Measurements from ENCODE around the gene CCNT1.
A peak's percentile ranks its signal among the peaks of the same experiment; 100 is the strongest.
"Not testable (repeated sequence)": the region's sequence is repeated elsewhere in the genome, so short reads cannot be mapped to it uniquely, and the experiment has no call there.

Gene CCNT1

DNA sequence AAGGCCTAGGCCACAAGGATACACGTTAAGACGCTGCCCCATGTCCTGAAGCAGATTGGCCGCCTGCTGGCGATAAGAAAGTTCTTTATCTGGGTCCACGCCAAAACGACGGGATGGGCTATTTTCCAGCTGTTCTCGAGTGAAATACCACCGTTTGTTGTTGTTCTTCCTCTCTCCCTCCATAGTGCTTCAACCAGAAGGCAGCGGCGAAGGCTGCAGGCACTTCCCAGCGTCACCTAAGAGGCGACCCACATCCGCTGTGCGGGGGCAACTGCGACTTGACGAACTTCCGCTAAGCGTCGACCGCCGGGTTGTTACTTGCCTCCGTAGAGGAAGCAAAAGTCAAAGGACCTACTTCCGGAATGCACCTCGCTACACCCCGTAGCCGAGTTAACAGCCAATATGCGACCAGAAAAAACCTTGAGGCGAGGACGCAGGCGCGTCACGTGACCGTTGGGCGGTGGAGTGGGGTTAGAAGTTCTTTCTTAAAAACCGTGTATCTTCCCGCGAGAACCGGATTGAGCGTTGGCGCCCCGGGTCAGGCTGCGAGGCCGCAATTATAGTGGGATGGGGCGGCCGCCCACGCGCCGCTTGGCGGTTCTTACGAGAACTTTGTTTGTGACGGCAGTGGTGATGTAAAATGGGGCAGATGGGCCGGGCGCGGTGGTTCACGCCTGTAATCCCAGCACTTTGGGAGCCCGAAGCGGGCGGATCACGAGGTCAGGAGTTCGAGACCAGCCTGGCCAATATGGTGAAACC lies at the start of gene CCNT1:
CCNT1 (minus strand) TSS at position 215 of the 759 bp plus-strand sequence; CDS start at position 183, 32 bp downstream.
- peak; percentile 100 for DNase-seq

DNA sequence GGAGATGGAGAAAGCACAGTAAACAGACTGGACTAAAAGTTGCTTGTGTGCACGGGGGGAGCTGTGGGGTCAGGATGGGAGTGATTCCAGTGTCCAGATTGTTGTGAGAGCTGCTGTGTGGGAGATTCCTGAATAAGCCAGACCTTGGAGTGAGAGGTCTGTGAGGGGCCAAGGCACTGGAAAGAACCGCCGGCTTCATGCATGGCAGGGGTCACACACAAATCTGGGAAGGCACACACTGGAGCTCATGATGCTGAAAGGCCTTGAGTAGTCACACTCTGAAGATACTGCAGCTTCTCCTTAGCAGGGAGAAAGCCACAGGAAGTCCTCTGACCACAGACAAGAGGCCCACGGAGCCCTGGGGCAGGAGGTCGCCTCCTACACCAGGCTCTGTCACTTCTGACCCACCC lies 49.3 kb upstream of the CCNT1 start:
- DNase-seq: peak; percentile 33

- DNase-seq: no peak
These were observed 48.0 kb upstream of the CCNT1 start for GRCh38 chr12:48764521-48764920.

DNA sequence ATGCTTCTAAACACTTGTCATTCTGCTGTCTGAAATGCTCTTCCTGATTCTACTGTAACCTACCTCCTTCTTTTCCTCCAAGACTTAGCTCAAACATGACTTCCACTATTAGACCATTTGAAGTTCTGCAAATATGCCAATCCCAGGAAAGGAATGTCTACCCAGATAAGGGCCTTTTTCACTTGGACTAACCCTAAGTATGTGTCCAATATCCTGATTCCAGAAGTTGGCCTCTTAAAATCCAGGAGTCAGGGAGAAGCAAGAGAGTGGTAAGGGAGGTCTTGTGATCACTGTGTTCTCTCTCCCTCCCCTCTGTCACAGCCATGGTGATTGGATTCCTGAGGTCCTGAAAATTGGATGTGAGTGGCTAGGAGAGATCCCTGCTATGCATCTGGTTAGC lies 42.2 kb upstream of the CCNT1 start:
- no peak for DNase-seq

GRCh38 chr12:48758186-48758585 lies 41.7 kb upstream of the CCNT1 start:
- no peak for DNase-seq

DNA sequence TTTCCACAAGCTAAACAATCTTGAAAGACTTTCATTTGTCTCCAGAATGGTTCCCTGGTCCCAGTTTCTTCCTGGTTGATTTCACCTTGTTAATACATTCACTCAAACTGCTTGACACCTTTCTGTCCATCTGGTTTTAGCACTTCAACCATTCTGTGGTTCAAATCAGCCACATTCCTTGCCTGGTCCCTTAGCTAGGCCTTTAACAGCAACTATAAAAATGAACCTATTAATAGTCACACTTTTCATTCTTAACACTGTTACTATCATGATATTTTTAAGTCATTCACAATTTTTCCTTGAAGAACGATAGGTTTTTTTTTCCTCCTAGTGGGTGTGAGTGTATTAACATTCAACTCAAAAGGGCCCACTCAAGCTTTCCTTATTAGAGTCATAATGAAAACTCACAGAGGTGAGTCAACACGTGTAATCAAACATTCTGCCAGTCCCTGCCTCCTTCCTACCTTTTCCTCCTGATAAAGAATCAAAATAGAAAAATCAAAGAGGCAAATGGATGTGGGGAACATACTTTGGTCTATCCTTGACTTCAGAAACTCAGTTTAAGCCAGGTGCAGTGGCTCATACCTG lies 34.4 kb upstream of the CCNT1 start:
- no peak for DNase-seq

DNA sequence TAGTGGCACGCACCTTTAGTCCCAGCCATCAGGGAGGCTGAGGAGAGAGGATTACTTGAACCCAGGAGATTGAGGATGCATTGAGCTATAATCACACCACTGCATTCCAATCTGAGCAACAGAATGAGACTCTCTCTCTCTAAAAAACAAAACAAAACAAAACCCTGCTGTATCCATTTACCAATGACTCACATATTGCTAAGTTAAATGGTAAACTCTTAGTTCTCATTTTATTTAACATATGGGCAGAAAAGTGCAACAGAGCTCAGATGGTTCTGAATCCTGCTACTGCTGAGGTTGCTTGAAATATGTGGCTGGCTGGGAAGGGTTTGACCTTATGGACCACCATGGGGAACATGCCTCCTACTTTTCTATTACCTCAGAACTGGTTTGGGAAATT lies 33.7 kb upstream of the CCNT1 start:
- DNase-seq: no peak

- DNase-seq: no peak
These were observed 27.9 kb upstream of the CCNT1 start for GRCh38 chr12:48744251-48745008.

GRCh38 chr12:48739618-48740269 lies 23.2 kb upstream of the CCNT1 start:
- no peak for DNase-seq

GRCh38 chr12:48736456-48736855 lies 19.9 kb upstream of the CCNT1 start:
- no peak for DNase-seq

- no peak for DNase-seq
These were observed 12.3 kb upstream of the CCNT1 start for GRCh38 chr12:48728807-48729206.

DNA sequence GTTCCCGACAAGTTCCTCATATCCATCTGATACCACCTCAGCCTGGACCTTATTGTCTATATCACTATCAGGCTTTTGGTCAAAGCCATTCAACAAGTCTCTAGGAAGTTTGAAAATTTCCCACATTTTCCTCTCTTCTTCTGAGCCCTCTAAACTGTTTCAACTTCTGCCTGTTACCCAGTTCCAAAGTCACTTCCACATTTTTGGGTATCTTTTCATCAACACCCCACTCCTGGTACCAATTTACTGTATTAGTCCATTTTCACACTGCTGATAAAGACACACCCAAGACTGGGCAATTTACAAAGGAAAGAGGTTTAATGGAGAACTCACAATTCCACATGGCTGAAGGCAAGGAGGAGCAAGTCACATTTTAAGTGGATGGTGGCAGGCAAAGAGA lies 4.2 kb upstream of the CCNT1 start:
- DNase-seq: not testable (repeated sequence)

DNA sequence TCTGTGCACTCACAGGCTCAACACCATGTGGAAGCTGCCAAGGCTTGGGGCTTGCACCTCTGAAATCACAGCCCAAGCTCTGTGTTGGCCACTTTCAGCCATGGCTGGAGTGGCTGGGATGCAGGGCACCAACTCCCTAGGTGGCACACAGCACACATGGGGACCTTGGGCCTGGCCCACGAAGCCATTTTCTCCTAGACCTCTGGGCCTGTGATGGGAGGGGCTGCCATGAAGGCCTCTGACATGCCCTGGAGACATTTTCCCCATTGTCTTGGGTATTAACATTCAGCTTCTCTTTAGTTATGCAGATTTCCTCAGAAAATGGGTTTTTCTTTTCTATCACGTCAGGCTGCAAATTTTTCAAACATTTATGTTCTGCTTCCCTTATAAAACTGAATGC lies 3.7 kb upstream of the CCNT1 start:
- DNase-seq: not testable (repeated sequence)

DNA sequence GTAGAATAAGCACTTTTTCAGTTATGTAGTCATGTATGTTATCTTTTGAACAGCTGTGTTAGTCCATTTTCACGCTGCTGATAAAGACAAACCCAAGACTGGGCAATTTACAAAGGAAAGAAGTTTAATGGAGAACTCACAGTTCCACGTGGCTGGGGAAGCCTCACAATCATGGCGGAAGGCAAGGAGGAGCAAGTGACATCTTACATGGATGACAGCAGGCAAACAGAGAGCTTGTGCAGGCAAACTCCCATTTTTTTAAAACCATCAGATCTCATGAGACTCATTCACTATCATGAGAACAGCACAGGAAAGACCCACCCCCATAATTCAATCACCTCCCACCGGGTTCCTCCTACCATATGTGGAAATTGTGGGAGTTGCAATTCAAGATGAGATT lies 2.5 kb upstream of the CCNT1 start:
- DNase-seq: not testable (repeated sequence)

GRCh38 chr12:48717252-48717695 lies 767 bp upstream of the CCNT1 start:
- DNase-seq: no peak

DNA sequence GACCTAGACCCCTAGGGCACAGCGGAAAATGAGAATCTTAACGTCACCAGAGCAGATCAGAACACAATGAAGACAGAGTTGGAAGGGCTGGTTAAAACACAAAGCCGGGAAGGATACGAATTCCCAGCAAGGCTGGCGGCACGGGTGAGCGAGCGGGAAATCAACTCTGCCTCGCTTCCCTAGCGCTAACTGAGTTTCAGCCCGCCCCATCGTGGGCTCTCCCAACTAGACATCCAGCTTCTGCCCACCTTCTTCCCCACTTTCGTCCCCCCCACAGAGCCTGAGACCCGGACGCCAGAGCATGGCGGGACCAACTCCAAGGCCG lies 377 bp downstream of the CCNT1 start:
- DNase-seq: no peak

GRCh38 chr12:48712209-48712608 lies 4.3 kb downstream of the CCNT1 start:
- DNase-seq: no peak

DNA sequence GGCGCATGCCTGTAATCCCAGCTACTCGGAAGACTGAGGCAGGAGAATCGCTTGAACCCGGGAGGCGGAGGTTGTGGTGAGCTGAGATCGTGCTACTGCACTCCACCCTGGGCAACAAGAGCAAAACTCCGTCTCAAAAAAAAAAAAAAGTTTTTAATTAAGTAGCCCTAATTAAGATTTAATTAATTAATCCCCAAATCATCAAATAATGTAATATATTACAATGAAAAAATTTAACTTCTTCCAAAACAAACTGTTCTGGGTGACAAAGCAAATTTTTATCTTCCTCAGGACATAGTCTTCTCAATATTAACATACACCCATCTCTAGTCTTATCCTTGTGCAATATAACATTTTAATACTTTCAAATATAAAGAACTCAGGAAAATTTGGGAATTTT lies 17.7 kb downstream of the CCNT1 start:
- not testable (repeated sequence) for DNase-seq

DNA sequence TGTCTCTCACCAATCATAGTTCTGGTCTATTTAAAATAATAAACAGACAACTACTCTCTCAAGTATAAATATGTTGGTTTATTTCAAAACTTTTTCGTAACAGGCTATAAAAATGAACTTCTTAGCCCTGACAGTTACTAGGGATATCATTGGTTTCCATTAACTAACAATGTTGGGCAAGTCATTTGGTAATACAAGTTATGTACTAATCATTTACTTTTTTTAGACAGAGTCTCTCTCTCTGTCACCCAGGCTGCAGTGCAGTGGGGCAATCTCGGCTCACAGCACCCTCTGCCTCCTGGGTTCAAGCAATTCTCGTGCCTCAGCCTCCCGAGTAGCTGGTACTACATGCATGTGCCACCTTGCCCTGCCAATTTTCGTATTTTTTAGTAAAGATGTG lies 19.9 kb downstream of the CCNT1 start:
- no peak for DNase-seq

GRCh38 chr12:48695859-48696258 lies 20.6 kb downstream of the CCNT1 start:
- DNase-seq: no peak

- no peak for DNase-seq
These were observed 22.5 kb downstream of the CCNT1 start for GRCh38 chr12:48694038-48694437.

DNA sequence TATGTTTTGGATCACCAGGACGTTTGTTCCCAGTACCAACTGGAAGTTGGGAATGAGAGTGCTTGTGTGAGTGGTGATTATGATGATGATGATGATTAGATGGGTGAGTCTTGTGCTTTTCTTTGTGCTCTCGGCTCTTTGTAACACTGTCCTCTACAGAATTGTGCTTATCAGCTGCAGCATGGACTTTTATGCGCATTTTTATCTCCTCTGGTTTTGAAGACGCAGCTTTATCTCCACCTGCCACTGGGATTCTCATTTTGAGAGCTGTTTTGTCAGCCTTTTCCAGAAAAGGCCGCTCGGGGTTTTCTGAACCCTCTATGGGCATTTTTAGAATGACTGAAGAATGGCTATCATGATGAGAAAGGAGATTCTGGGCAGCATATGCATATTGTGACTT lies 22.9 kb downstream of the CCNT1 start:
- DNase-seq: no peak

DNA sequence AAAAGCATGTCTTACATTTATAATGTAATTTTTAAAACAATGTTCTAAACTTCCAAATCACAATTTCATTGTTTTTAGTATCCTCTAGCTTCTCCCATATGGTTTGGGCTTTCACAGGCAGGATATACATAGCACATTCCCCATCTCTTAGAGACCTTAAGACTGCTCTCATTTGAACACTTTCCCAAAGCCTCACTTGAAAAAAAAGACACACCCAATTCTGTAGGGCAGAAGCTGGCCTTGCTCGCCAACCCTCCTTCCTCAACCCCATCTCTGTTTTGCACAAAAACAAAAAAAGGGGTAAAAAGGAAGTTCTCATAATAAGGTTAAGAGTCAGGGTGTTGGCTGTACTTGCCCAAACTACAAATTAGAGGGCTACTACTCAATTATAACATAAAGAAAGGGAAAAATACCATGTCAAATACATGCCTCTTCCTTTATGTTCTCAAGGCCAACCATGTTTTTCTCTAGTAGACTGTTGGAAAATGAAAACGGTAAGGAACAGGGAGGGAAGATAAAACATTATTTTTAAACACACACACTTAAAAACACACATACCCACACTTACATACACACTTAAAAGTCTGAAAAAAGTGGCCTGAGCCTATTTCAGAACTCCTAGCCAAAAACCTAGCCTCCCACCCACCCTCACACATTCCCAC lies 24.6 kb downstream of the CCNT1 start:
- no peak for DNase-seq
